T-helper 1 cell treated with Interleukin-12 subunit alpha and Interleukin-12 subunit beta and Interleukin-4 antibody, amounts not matched to agents 30 ng/mL and 1 ng/mL, for 36 hours (primary cell): ENCODE measurements around the gene TOM1L2. TPM values are rescaled to one million over a fixed set of nuclear protein-coding genes. Genes with fewer than 3 reads are reported as not detected.
"Not testable (repeated sequence)": the region's sequence is repeated elsewhere in the genome, so short reads cannot be mapped to it uniquely, and the experiment has no call there.

ENCODE experiments used
- intact Hi-C: fragments of 100-400 bp; cut with micrococcal nuclease; formaldehyde crosslinking; loops from one replicate; pipeline ENCODE4 v1.15.1; 2024
- total RNA-seq: library from RNA; stranded (reverse); gene quantifications from 2 replicates; pipeline ENCODE4 v1.2.3, GENCODE V29; 2022

Gene TOM1L2
- total RNA-seq, 1 donor from 2014 or later, result 31.9 TPM

GRCh38 chr17:17944743-17945142, 27.5 kb downstream of the TOM1L2 start:
- intact Hi-C loops, result no loop called here

GRCh38 chr17:17944242-17944641, 28.0 kb downstream of the TOM1L2 start:
- intact Hi-C loops, result no loop called here

GRCh38 chr17:17943281-17943984, 28.8 kb downstream of the TOM1L2 start:
- intact Hi-C loops, result no loop called here

GRCh38 chr17:17942846-17943245, 29.4 kb downstream of the TOM1L2 start:
- intact Hi-C loops, result no loop called here

GRCh38 chr17:17941015-17941414, 31.2 kb downstream of the TOM1L2 start:
- intact Hi-C loops, result no loop called here

- intact Hi-C loops, result no loop called here
Observed at GRCh38 chr17:17940441-17940911, 31.7 kb downstream of the TOM1L2 start.

GRCh38 chr17:17939941-17940340, 32.3 kb downstream of the TOM1L2 start:
- intact Hi-C loops, result not testable (repeated sequence)

- intact Hi-C loops, result no loop called here
Observed at GRCh38 chr17:17938388-17939107, 33.7 kb downstream of the TOM1L2 start.

GRCh38 chr17:17937958-17938357, 34.2 kb downstream of the TOM1L2 start:
- intact Hi-C loops, result no loop called here

GRCh38 chr17:17937201-17937853, 34.9 kb downstream of the TOM1L2 start:
- intact Hi-C loops, result no loop called here

GRCh38 chr17:17935321-17936271, 36.6 kb downstream of the TOM1L2 start:
- intact Hi-C loops, result no loop called here

- intact Hi-C loops, result no loop called here
Observed at GRCh38 chr17:17934806-17935205, 37.4 kb downstream of the TOM1L2 start.

- intact Hi-C loops, result no loop called here
Observed at GRCh38 chr17:17934214-17934613, 38.0 kb downstream of the TOM1L2 start.

- intact Hi-C loops, result no loop called here
Observed at GRCh38 chr17:17933775-17934174, 38.4 kb downstream of the TOM1L2 start.

- intact Hi-C loops, result no loop called here
Observed at GRCh38 chr17:17931159-17931558, 41.0 kb downstream of the TOM1L2 start.

GRCh38 chr17:17930674-17931073, 41.5 kb downstream of the TOM1L2 start:
- intact Hi-C loops, result no loop called here

GRCh38 chr17:17929655-17930380, 42.4 kb downstream of the TOM1L2 start:
- intact Hi-C loops, result no loop called here

GRCh38 chr17:17928398-17929287, 43.6 kb downstream of the TOM1L2 start:
- intact Hi-C loops, result no loop called here

GRCh38 chr17:17926840-17927449, 45.3 kb downstream of the TOM1L2 start:
- intact Hi-C loops, result no loop called here
